Midbrain (tissue), 1 donor: Measurements from ENCODE around the gene EPS15.
"Not testable (repeated sequence)": the region's sequence is repeated elsewhere in the genome, so short reads cannot be mapped to it uniquely, and the experiment has no call there.

Source experiments
- DNase-seq: peaks from one replicate; lab custom pipeline; 2025; lab: John Stamatoyannopoulos, UW

Gene EPS15

GRCh38 chr1:51515312-51515960 lies 3.6 kb downstream of the EPS15 start:
- no peak for DNase-seq

GRCh38 chr1:51514733-51515132 lies 4.3 kb downstream of the EPS15 start:
- peak; percentile 53 for DNase-seq

GRCh38 chr1:51512606-51513005 lies 6.5 kb downstream of the EPS15 start:
- no peak for DNase-seq

GRCh38 chr1:51512120-51512519 lies 6.9 kb downstream of the EPS15 start:
- no peak for DNase-seq

GRCh38 chr1:51509773-51510172 lies 9.3 kb downstream of the EPS15 start:
- no peak for DNase-seq

GRCh38 chr1:51506537-51506936 lies 12.5 kb downstream of the EPS15 start:
- no peak for DNase-seq

GRCh38 chr1:51504806-51505525 lies 14.1 kb downstream of the EPS15 start:
- no peak for DNase-seq

GRCh38 chr1:51501218-51501630 lies 17.8 kb downstream of the EPS15 start:
- DNase-seq: not testable (repeated sequence)

GRCh38 chr1:51499694-51500093 lies 19.4 kb downstream of the EPS15 start:
- DNase-seq: no peak

- no peak for DNase-seq
These were observed 20.1 kb downstream of the EPS15 start for GRCh38 chr1:51498924-51499323.

- no peak for DNase-seq
These were observed 21.7 kb downstream of the EPS15 start for GRCh38 chr1:51497340-51497739.

- no peak for DNase-seq
These were observed 24.8 kb downstream of the EPS15 start for GRCh38 chr1:51494138-51494830.

- no peak for DNase-seq
These were observed 27.7 kb downstream of the EPS15 start for GRCh38 chr1:51491166-51491981.

- DNase-seq: no peak
These were observed 29.6 kb downstream of the EPS15 start for GRCh38 chr1:51489472-51489871.

- no peak for DNase-seq
These were observed 30.6 kb downstream of the EPS15 start for GRCh38 chr1:51488372-51489050.

- DNase-seq: no peak
These were observed 31.4 kb downstream of the EPS15 start for GRCh38 chr1:51487628-51488027.

- no peak for DNase-seq
These were observed 34.5 kb downstream of the EPS15 start for GRCh38 chr1:51484591-51484990.

- DNase-seq: no peak
These were observed 36.2 kb downstream of the EPS15 start for GRCh38 chr1:51482881-51483280.

- DNase-seq: not testable (repeated sequence)
These were observed 44.0 kb downstream of the EPS15 start for GRCh38 chr1:51474832-51475620.

- DNase-seq: no peak
These were observed 45.5 kb downstream of the EPS15 start for GRCh38 chr1:51473331-51474115.
